PC-9 (cell line): Measurements from ENCODE around the gene WFDC8. TPM values are rescaled to one million over a fixed set of nuclear protein-coding genes. Genes with fewer than 3 reads are reported as not detected.

ENCODE experiments used
- Bru-seq: library from RNA; stranded (reverse); fragments of 400-500 nt; gene quantifications from one replicate; lab custom pipeline; 2021; lab: Mats Ljungman, UMichigan
- BruChase-seq, 2 experiments: library from RNA; stranded (reverse); fragments of 400-500 nt; gene quantifications; one replicate each; lab custom pipeline; 2021; lab: Mats Ljungman, UMichigan
- BruUV-seq: library from RNA; stranded (reverse); fragments of 400-500 nt; replicated peaks from 2 replicates; lab custom pipeline; 2021; lab: Mats Ljungman, UMichigan
- CTCF ChIA-PET: fragments of 300-600 bp; sonication (Branson Sonifier 250); formaldehyde crosslinking; loops from one replicate; lab custom pipeline; 2022; ENCODE audit warnings: antibody characterized with exemption; lab: Charles Lee
- POLR2A ChIA-PET: fragments of 300-600 bp; sonication (Branson Sonifier 250); formaldehyde crosslinking; loops from one replicate; lab custom pipeline; 2022; ENCODE audit warnings: antibody characterized with exemption; ENCODE audit not compliant: unreplicated experiment; lab: Charles Lee
- DNase-seq, 2 experiments: peaks; one replicate each; pipeline versions ENCODE4 v3.0.0 to v3.0.0-alpha.2; 2015 to 2022; ENCODE audit warnings: mixed read lengths in 1 of 2
- H2AFZ ChIP-seq: fragments of 200-600 bp; sonication (generic); 2 replicates; pipeline ENCODE4 v1.8.1; 2017; ENCODE audit warnings: antibody characterized with exemption
- H3F3A ChIP-seq: fragments of 200-600 bp; sonication (generic); 2 replicates; pipeline ENCODE4 v1.8.1; 2017; ENCODE audit warnings: antibody characterized with exemption, mild to moderate bottlenecking, low read depth; ENCODE audit not compliant: insufficient read depth
- H3K27ac ChIP-seq: fragments of 200-600 bp; sonication (generic); 2 replicates; pipeline ENCODE4 v1.6.1; 2016; ENCODE audit warnings: mixed run types
- H3K27me3 ChIP-seq: fragments of 200-600 bp; sonication (generic); 2 replicates; pipeline ENCODE4 v1.6.1; 2016; ENCODE audit warnings: low read depth, mixed run types; ENCODE audit not compliant: insufficient read depth
- H3K36me3 ChIP-seq: fragments of 200-600 bp; sonication (generic); 2 replicates; pipeline ENCODE4 v1.6.1; 2016; ENCODE audit warnings: low read depth, mixed run types
- H3K4me1 ChIP-seq: fragments of 200-600 bp; sonication (generic); replicated peaks from 2 replicates; pipeline ENCODE4 v1.6.1; 2016; ENCODE audit warnings: mixed run types; ENCODE audit not compliant: insufficient read depth
- H3K4me2 ChIP-seq: fragments of 200-600 bp; sonication (generic); 2 replicates; pipeline ENCODE4 v1.6.1; 2017; ENCODE audit warnings: mixed run types
- H3K4me3 ChIP-seq: fragments of 200-600 bp; sonication (generic); 2 replicates; pipeline ENCODE4 v1.6.1; 2016; ENCODE audit warnings: mixed run types
- H3K79me2 ChIP-seq: fragments of 200-600 bp; sonication (generic); 2 replicates; pipeline ENCODE4 v1.6.1; 2017; ENCODE audit warnings: low read depth, mixed run types
- H3K9me2 ChIP-seq: fragments of 200-600 bp; sonication (generic); 2 replicates; pipeline ENCODE4 v1.8.1; 2017; ENCODE audit warnings: mild to moderate bottlenecking; ENCODE audit not compliant: insufficient read depth
- H3K9me3 ChIP-seq: fragments of 200-600 bp; sonication (generic); 2 replicates; pipeline ENCODE4 v1.8.1; 2016; ENCODE audit warnings: low read depth; ENCODE audit not compliant: insufficient read depth
- H4K20me1 ChIP-seq: fragments of 200-600 bp; sonication (generic); 2 replicates; pipeline ENCODE4 v1.8.1; 2017; ENCODE audit not compliant: insufficient read depth
- EZH2 ChIP-seq: fragments of 200-600 bp; sonication (generic); IDR thresholded peaks from 2 replicates; pipeline ENCODE4 v1.8.0; 2017; ENCODE audit warnings: antibody characterized with exemption, low read depth
- intact Hi-C: fragments of 100-400 bp; cut with micrococcal nuclease; formaldehyde crosslinking; loops from one replicate; pipeline ENCODE4 v1.10.0; 2022; ENCODE audit not compliant: unreplicated experiment
- long read RNA-seq: library from polyadenylated mRNA; stranded (forward); transcript quantifications from one replicate; pipeline ENCODE4 v2.0.0, GENCODE V29; 2022
- total RNA-seq: library from RNA; stranded (reverse); gene quantifications from 2 replicates; pipeline ENCODE4 v1.2.3, GENCODE V29; 2021
- TF ChIP-seq, protein P1 (sequence below): fragments of 200-600 bp; sonication (generic); conservative IDR thresholded peaks from 2 replicates; pipeline ENCODE4 v1.6.1; 2017; ENCODE audit warnings: mixed run types, antibody characterized with exemption, mild to moderate bottlenecking, moderate library complexity

Gene WFDC8
- not detected in 2 replicates for total RNA-seq
- Bru-seq, nascent RNA = not detected
- not detected for BruChase-seq, experiment 1, labeled RNA remaining after a 2-hour chase
- not detected for BruChase-seq, experiment 2, labeled RNA remaining after a 6-hour chase
- long read RNA-seq = 0 reads

- Histone ChIP-seq H3K27ac (no peak within 1 kb of the TSS), H2AFZ (no peak within 1 kb of the TSS; the same call in 1 of the 2 replicates), H3K9me3 (no peaks in the 10 kb centered on the region), H3K9me2 (no peaks in the 10 kb centered on the region; the same call in 1 of the 2 replicates), H3K4me3 (no peak within 1 kb of the TSS), H3K79me2 (no peaks in the 10 kb centered on the region), H3K36me3 (no peaks in the 10 kb centered on the region), H4K20me1 (no peaks in the 10 kb centered on the region), H3K27me3 (no peaks in the 10 kb centered on the region), H3K4me2 (no peak within 1 kb of the TSS), H3K4me1 (no peaks in the 10 kb centered on the region), H3F3A (no peaks in the 10 kb centered on the region)
- no TSS peak for BruUV-seq
- intact Hi-C loops = no loop called here
- CTCF ChIA-PET = no interaction called here
- POLR2A ChIA-PET = no interaction called here
- no peak for TF ChIP-seq EZH2
- TF ChIP-seq, protein P1, sequence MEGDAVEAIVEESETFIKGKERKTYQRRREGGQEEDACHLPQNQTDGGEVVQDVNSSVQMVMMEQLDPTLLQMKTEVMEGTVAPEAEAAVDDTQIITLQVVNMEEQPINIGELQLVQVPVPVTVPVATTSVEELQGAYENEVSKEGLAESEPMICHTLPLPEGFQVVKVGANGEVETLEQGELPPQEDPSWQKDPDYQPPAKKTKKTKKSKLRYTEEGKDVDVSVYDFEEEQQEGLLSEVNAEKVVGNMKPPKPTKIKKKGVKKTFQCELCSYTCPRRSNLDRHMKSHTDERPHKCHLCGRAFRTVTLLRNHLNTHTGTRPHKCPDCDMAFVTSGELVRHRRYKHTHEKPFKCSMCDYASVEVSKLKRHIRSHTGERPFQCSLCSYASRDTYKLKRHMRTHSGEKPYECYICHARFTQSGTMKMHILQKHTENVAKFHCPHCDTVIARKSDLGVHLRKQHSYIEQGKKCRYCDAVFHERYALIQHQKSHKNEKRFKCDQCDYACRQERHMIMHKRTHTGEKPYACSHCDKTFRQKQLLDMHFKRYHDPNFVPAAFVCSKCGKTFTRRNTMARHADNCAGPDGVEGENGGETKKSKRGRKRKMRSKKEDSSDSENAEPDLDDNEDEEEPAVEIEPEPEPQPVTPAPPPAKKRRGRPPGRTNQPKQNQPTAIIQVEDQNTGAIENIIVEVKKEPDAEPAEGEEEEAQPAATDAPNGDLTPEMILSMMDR = no peak
- no peak for DNase-seq
Measured at GRCh38 chr20:45579184-45579583, at the start of gene WFDC8. WFDC8 (minus strand) TSS chr20:45579284; CDS start chr20:45579247, 37 bp downstream.

DNA sequence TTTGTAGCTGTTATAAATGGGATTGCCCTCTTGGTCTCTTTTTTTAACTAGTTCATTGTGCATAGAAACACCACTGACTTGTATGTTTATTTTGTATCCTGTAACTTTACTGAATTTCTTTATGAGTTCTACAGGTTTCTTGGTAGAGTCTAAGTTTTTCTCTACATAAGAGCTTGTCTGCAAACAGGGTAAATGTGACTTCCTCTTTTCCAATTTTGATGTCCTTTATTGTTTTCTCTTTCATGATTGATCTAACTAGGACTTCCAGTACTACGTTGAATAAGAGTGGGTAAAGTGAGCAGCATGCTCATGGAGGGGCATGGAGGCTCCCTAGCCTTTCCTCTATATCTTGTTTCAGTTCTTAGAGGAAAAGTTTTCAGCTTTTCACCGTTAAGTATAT lies 47.5 kb upstream of the WFDC8 start:
- no peaks in the 10 kb centered on the region for H3K4me1 ChIP-seq
- ChIA-PET CTCF (no interaction called here), POLR2A (no interaction called here)
- no peaks in the 10 kb centered on the region for H3K79me2 ChIP-seq
- H2AFZ ChIP-seq = no peak overlapping the region
- no peaks in the 10 kb centered on the region for H3K36me3 ChIP-seq
- intact Hi-C loops = loop anchor here (10.0 kb wide), 1 partner anchor 162 kb away; the partner anchor contains the start of gene WFDC2
- no peaks in the 10 kb centered on the region for H3K9me3 ChIP-seq
- no peak overlapping the region for H3K27ac ChIP-seq
- peaks cover 4% of the 10 kb centered on the region; the same call in 1 of the 2 replicates for H3K27me3 ChIP-seq
- H3K4me2 ChIP-seq = no peak overlapping the region
- no peak overlapping the region for H3K4me3 ChIP-seq
- TF ChIP-seq, protein P1 = no peak
- no peak for TF ChIP-seq EZH2
- no peaks in the 10 kb centered on the region; the same call in 1 of the 2 replicates for H3K9me2 ChIP-seq
- BruUV-seq = no TSS peak
- no peak for DNase-seq
- no peaks in the 10 kb centered on the region for H4K20me1 ChIP-seq
- H3F3A ChIP-seq = no peaks in the 10 kb centered on the region

DNA sequence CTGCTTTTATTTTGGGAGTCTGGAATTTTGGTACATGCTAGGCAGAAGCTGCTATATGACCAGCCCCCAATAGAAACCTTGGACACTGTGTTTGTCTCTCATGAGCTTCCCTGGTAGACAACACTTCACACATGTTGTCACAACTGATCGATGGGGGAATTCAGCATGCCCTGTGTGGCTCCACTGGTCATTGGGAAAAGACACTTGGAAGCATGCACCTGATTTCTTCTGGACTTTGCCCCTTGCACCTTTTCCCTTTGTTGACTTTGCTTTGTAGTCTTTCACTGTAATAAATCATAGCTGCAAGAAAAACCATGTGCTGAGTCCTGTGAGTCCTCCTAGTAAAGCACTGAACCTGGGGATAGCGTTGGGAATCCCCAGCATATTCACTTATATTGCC lies 42.5 kb upstream of the WFDC8 start:
- H3K4me2 ChIP-seq = no peak overlapping the region
- H3K27ac ChIP-seq = no peak overlapping the region
- no peaks in the 10 kb centered on the region; the same call in 1 of the 2 replicates for H3K9me2 ChIP-seq
- TF ChIP-seq EZH2 = no peak
- TF ChIP-seq, protein P1 = no peak
- CTCF ChIA-PET = no interaction called here
- no peaks in the 10 kb centered on the region for H3K27me3 ChIP-seq
- H3K4me3 ChIP-seq = no peak overlapping the region
- H3K9me3 ChIP-seq = 0 out of 2 replicates have a peak, but pooled peaks cover 2% of the 10 kb centered on the region
- no TSS peak for BruUV-seq
- intact Hi-C loops = loop anchor here (10.0 kb wide), 1 partner anchor 157 kb away; the partner anchor contains the start of gene WFDC2
- no peaks in the 10 kb centered on the region for H3K36me3 ChIP-seq
- no peaks in the 10 kb centered on the region for H3K4me1 ChIP-seq
- no peaks in the 10 kb centered on the region for H3K79me2 ChIP-seq
- no peaks in the 10 kb centered on the region for H3F3A ChIP-seq
- DNase-seq = no peak
- POLR2A ChIA-PET = no interaction called here
- no peak overlapping the region for H2AFZ ChIP-seq
- H4K20me1 ChIP-seq = no peaks in the 10 kb centered on the region
